ENCODE results near the gene PLIN3. TPM values are rescaled to one million over a fixed set of nuclear protein-coding genes. Genes with fewer than 3 reads are reported as not detected.
A peak's percentile ranks its signal among the peaks of the same experiment; 100 is the strongest.

The PLIN3 gene, protein sequence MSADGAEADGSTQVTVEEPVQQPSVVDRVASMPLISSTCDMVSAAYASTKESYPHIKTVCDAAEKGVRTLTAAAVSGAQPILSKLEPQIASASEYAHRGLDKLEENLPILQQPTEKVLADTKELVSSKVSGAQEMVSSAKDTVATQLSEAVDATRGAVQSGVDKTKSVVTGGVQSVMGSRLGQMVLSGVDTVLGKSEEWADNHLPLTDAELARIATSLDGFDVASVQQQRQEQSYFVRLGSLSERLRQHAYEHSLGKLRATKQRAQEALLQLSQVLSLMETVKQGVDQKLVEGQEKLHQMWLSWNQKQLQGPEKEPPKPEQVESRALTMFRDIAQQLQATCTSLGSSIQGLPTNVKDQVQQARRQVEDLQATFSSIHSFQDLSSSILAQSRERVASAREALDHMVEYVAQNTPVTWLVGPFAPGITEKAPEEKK
- 100 to 1,000 TPM in 2 of 4 donors, 10 to 100 TPM in 2; 53.9 to 193 (median 92.5) TPM for total RNA-seq

DNA sequence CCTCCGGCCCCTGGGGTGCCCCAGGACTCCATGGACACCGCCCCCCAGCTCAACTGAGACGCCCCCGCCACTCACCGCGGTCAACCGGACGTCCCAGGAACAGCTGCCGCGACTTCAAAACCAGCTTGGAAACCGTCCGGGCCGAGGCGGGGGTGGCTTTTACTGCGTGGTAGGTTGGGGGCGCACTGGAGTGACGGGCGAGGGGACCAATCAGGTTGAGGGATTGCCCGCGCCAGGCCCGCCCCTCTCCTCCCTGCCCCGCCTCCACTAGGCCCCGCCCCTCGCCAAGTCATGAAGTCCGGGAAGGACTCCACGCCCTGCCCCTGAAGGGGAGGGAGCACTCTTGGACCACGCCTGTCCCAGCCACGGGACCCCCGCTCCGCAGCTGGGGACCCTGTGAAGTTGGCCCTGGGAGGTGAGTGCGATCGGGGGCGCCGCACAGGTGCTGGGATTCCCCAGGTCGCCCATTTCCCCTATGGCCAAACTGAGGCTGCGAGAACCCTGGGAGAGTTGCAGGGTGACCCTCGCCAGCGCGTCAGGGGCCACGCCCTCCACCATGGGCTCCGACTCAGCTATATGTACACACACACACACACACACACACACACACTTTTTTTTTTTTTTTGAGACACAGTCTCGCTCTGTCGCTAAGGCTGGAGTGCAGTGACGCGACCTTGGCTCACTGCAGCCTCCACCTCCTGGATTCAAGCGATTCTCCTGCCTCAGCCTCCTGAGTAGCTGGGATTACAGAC lies at the start of gene PLIN3:
Gene PLIN3, minus strand, starts transcription at position 134 of the 752 bp plus-strand sequence. CDS start 6,273 bp downstream, outside the sequence.
- peak; percentile 87 to 88 for ATAC-seq
- DNase-seq: peak; percentile 95 to 96
- Histone ChIP-seq H3K36me3 (no peaks in the 10 kb centered on the region), H3K27me3 (no peaks in the 10 kb centered on the region), H3K9me3 (no peaks in the 10 kb centered on the region), H3K4me3 (peak within 1 kb of the TSS; percentile 68 to 87 (median 82)), H3K4me1 (peaks cover 5 to 14% of the 10 kb centered on the region in 2 donors), H3K27ac (peak within 1 kb of the TSS; percentile 87 to 93 (median 91))
- intact Hi-C loops (cut with DNase I; ENCODE audit: low total_unique reads) (loop anchor here (1.0 to 5.0 kb wide), 2 partner anchors 43 to 55 kb away; no protein-coding TSS in a partner anchor), in situ Hi-C loops (cut with MboI; ENCODE audit: low sequenced_read_pairs in 4 of 4) (no loop called here)
- TF ChIP-seq POLR2A (IDR thresholded peaks at IDR 0.05): peak; percentile 73 to 76
- TF ChIP-seq CTCF (IDR thresholded peaks at IDR 0.05 in 4 of 5, conservative IDR thresholded peaks at IDR 0.05 in 1 of 5): no peak

DNA sequence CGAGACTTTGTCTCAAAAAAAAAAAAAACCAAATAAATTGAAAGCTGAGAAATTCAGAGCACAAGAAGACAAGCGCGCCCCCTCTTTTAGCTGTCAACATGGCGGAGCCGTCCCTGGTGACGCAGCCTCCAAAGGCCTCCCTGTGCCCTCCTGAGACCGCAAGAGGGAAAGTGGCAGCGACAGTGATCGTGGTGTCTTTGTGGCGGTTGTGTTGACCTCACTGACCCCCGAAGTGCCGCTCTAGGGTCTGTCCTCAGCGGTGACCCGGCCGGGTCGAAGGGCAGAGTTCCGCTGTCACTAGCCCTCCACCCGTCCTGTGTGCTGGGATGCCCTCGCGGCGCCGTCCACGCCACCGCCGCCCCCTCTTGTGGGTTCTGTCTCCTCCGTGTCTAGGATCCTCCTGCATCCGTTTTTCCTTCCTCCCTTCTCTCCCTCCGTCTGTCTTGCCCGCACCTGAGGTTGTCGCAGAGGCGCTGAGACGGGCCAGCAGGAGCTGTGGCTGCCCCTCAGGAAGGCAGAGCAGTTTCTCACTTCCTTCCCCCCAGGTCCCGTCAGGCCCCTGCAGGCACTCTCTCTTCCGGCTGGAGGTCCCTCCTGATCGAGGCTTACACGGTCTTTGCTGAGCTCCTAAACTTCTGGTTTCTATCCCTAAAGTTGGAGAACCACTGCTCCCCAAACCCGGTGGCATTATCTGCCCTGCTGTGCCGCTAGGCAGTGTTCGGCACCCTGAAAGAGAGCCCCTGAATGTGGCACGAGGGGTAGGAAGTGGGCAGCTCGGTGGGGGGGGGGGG lies 49.0 kb upstream of the PLIN3 start:
- no peaks in the 10 kb centered on the region for H3K27me3 ChIP-seq
- in situ Hi-C loops (cut with MboI; ENCODE audit: low sequenced_read_pairs in 4 of 4): no loop called here
- H3K27ac ChIP-seq: no peak overlapping the region
- peaks cover 7 to 8% of the 10 kb centered on the region in 2 donors for H3K4me1 ChIP-seq
- DNase-seq (no peak), ATAC-seq (no peak)
- TF ChIP-seq CTCF (IDR thresholded peaks at IDR 0.05 in 4 of 5, conservative IDR thresholded peaks at IDR 0.05 in 1 of 5) (no peak), POLR2A (IDR thresholded peaks at IDR 0.05) (no peak)
- H3K36me3 ChIP-seq: no peaks in the 10 kb centered on the region
- intact Hi-C loops (cut with DNase I; ENCODE audit: low total_unique reads): no loop called here
- H3K9me3 ChIP-seq: no peaks in the 10 kb centered on the region
- peak overlapping the region in 1 of 4 donors; percentile 20 for H3K4me3 ChIP-seq

GRCh38 chr19:4914736-4915501 lies 47.5 kb upstream of the PLIN3 start:
- TF ChIP-seq POLR2A (IDR thresholded peaks at IDR 0.05): no peak
- no peak for TF ChIP-seq CTCF (IDR thresholded peaks at IDR 0.05 in 4 of 5, conservative IDR thresholded peaks at IDR 0.05 in 1 of 5)
- ATAC-seq (no peak), DNase-seq (no peak)
- Histone ChIP-seq H3K4me3 (no peak overlapping the region), H3K27ac (no peak overlapping the region), H3K27me3 (no peaks in the 10 kb centered on the region), H3K36me3 (no peaks in the 10 kb centered on the region), H3K9me3 (no peaks in the 10 kb centered on the region), H3K4me1 (peaks cover 16 to 18% of the 10 kb centered on the region in 2 donors)
- in situ Hi-C loops (cut with MboI; ENCODE audit: low sequenced_read_pairs in 4 of 4): loop anchor here (5.0 kb wide), 3 partner anchors 43 to 108 kb away; no protein-coding TSS in a partner anchor
- intact Hi-C loops (cut with DNase I; ENCODE audit: low total_unique reads): no loop called here

Measured in gastrocnemius medialis (tissue), 4 donors.